ENCODE data around the gene KRT86.
"Not testable (repeated sequence)": the region's sequence is repeated elsewhere in the genome, so short reads cannot be mapped to it uniquely, and the experiment has no call there.

The KRT86 gene

GRCh38 chr12:52314511-52314910 is 40.1 kb downstream of the KRT86 start:
- DNase-seq (ENCODE audit: low spot score), result no peak

GRCh38 chr12:52315721-52316120 is 41.3 kb downstream of the KRT86 start:
- not testable (repeated sequence) for DNase-seq (ENCODE audit: low spot score)

- no peak for DNase-seq (ENCODE audit: low spot score)
These were observed 41.8 kb downstream of the KRT86 start for GRCh38 chr12:52316290-52316689.

- no peak for DNase-seq (ENCODE audit: low spot score)
These were observed 42.3 kb downstream of the KRT86 start for GRCh38 chr12:52316701-52317100.

- DNase-seq (ENCODE audit: low spot score), result no peak
These were observed 43.1 kb downstream of the KRT86 start for GRCh38 chr12:52317468-52318052.

- DNase-seq (ENCODE audit: low spot score), result no peak
These were observed 44.0 kb downstream of the KRT86 start for GRCh38 chr12:52318241-52318990.

GRCh38 chr12:52319097-52319496 is 44.7 kb downstream of the KRT86 start:
- no peak for DNase-seq (ENCODE audit: low spot score)

- DNase-seq (ENCODE audit: low spot score), result no peak
These were observed 46.4 kb downstream of the KRT86 start, which contains the start of gene KRT83 for GRCh38 chr12:52320784-52321400. TSS of gene KRT83 (minus strand) at chr12:52321398. CDS start at chr12:52321335, 63 bp downstream.

GRCh38 chr12:52321418-52321817 is 47.0 kb downstream of the KRT86 start:
- DNase-seq (ENCODE audit: low spot score), result no peak

GRCh38 chr12:52322069-52322468 is 47.6 kb downstream of the KRT86 start:
- DNase-seq (ENCODE audit: low spot score), result no peak

GRCh38 chr12:52323001-52323400 is 48.6 kb downstream of the KRT86 start:
- no peak for DNase-seq (ENCODE audit: low spot score)

- no peak for DNase-seq (ENCODE audit: low spot score)
These were observed 49.1 kb downstream of the KRT86 start for GRCh38 chr12:52323416-52324152.

GRCh38 chr12:52324153-52324444 is 49.7 kb downstream of the KRT86 start:
- DNase-seq (ENCODE audit: low spot score), result no peak

GRCh38 chr12:52327052-52327829 is 52.8 kb downstream of the KRT86 start:
- peak; percentile 84 for DNase-seq (ENCODE audit: low spot score)

- DNase-seq (ENCODE audit: low spot score), result no peak
These were observed 53.5 kb downstream of the KRT86 start for GRCh38 chr12:52327830-52328500.

- DNase-seq (ENCODE audit: low spot score), result no peak
These were observed 56.6 kb downstream of the KRT86 start for GRCh38 chr12:52331039-52331438.

GRCh38 chr12:52331833-52332232 is 57.4 kb downstream of the KRT86 start:
- DNase-seq (ENCODE audit: low spot score), result no peak

GRCh38 chr12:52332381-52332780 is 57.9 kb downstream of the KRT86 start:
- DNase-seq (ENCODE audit: low spot score), result no peak

- DNase-seq (ENCODE audit: low spot score), result no peak
These were observed 58.9 kb downstream of the KRT86 start for GRCh38 chr12:52333321-52333720.

- no peak for DNase-seq (ENCODE audit: low spot score)
These were observed 59.7 kb downstream of the KRT86 start for GRCh38 chr12:52334185-52334584.

- DNase-seq (ENCODE audit: low spot score), result no peak
These were observed 61.3 kb downstream of the KRT86 start for GRCh38 chr12:52335598-52336262.
